B cell (primary cell): Measurements from ENCODE around the gene ST8SIA1. TPM values are rescaled to one million over a fixed set of nuclear protein-coding genes. Genes with fewer than 3 reads are reported as not detected.
"Not testable (repeated sequence)": the region's sequence is repeated elsewhere in the genome, so short reads cannot be mapped to it uniquely, and the experiment has no call there.

Experiments
- ATAC-seq: fragments of 200-7000 bp; cut with Tn5 transposase; one replicate; pipeline ENCODE4 v1.10.0; 2021; ENCODE audit warnings: low read depth, mild to moderate bottlenecking, moderate number of reproducible peaks, moderate library complexity
- CTCF ChIA-PET: fragments of 350-600 bp; sonication (Branson Sonifier 250); formaldehyde crosslinking; loops from one replicate; lab custom pipeline; 2021; ENCODE audit warnings: antibody characterized with exemption, inconsistent platforms; lab: Charles Lee
- POLR2A ChIA-PET: fragments of 350-600 bp; sonication (Branson Sonifier 250); formaldehyde crosslinking; loops from one replicate; lab custom pipeline; 2021; ENCODE audit warnings: antibody characterized with exemption; lab: Charles Lee
- DNase-seq: peaks from one replicate; pipeline ENCODE4 v3.0.0; 2013
- H2AFZ ChIP-seq: 2 replicates; pipeline ENCODE4 v1.6.1; 2012; ENCODE audit warnings: mild to moderate bottlenecking, low read depth, low read length; ENCODE audit not compliant: insufficient read depth, poor library complexity, severe bottlenecking
- H3K27ac ChIP-seq, 2 donors: 1 replicate in 1 of 2; 2 replicates in 1 of 2; pipeline ENCODE4 v1.5.1; 2012 to 2013; ENCODE audit warnings: low read length in 2 of 2, mild to moderate bottlenecking in 2 of 2, moderate library complexity in 1 of 2
- H3K27me3 ChIP-seq, 4 experiments: fragments of 200-600 bp in 1 of 4; sonication (generic) in 1 of 4; replicated peaks in 1 of 4; 1 replicate in 2 of 4; 2 replicates in 2 of 4; pipeline versions ENCODE4 v1.6.1 to v1.7.0; 2013 to 2016; ENCODE audit warnings: low read length in 3 of 4, mild to moderate bottlenecking in 2 of 4, mixed read lengths in 1 of 4, moderate library complexity in 1 of 4; ENCODE audit not compliant: insufficient read depth in 4 of 4, control insufficient read depth in 3 of 4; ENCODE audit errors: control extremely low read depth in 1 of 4
- H3K36me3 ChIP-seq, 2 experiments: replicated peaks in 1 of 2; 1 replicate in 1 of 2; 2 replicates in 1 of 2; pipeline versions ENCODE4 v1.6.1 to v1.7.1; 2013; ENCODE audit warnings: low read length in 1 of 2; ENCODE audit not compliant: insufficient read depth in 2 of 2, control insufficient read depth in 1 of 2; ENCODE audit errors: control extremely low read depth in 1 of 2, extremely low read depth in 1 of 2
- H3K4me1 ChIP-seq, 2 donors: fragments of 200-600 bp in 1 of 2; sonication (generic) in 1 of 2; 1 replicate in 1 of 2; 2 replicates in 1 of 2; pipeline versions ENCODE4 v1.5.1 to v1.6.1; 2013 to 2017; ENCODE audit warnings: low read length in 2 of 2; ENCODE audit not compliant: control insufficient read depth in 2 of 2, insufficient read depth in 2 of 2
- H3K4me2 ChIP-seq: replicated peaks from 2 replicates; pipeline ENCODE3; 2012; ENCODE audit warnings: mild to moderate bottlenecking, low read depth, low read length; ENCODE audit not compliant: poor library complexity, severe bottlenecking
- H3K4me3 ChIP-seq, 5 experiments: fragments of 200-600 bp in 1 of 5; sonication (generic) in 1 of 5; 1 replicate in 3 of 5; 2 replicates in 2 of 5; pipeline versions ENCODE4 v1.5.1 to v1.7.0; 2011 to 2016; ENCODE audit warnings: low read length in 4 of 5, mild to moderate bottlenecking in 4 of 5, low read depth in 2 of 5, control low read depth in 1 of 5, moderate library complexity in 1 of 5; ENCODE audit not compliant: insufficient read depth in 1 of 5; ENCODE audit errors: control extremely low read depth in 1 of 5, extremely low read depth in 1 of 5
- H3K79me2 ChIP-seq: fragments of 200-600 bp; sonication (generic); one replicate; pipeline ENCODE4 v1.6.0; 2016; ENCODE audit warnings: low read length; ENCODE audit not compliant: control insufficient read depth, insufficient read depth
- H3K9ac ChIP-seq: fragments of 200-600 bp; sonication (generic); 2 replicates; pipeline ENCODE4 v1.6.1; 2017; ENCODE audit warnings: mild to moderate bottlenecking, low read length, moderate library complexity
- H3K9me3 ChIP-seq, 3 donors: one replicate each; pipeline versions ENCODE4 v1.6.1 to v1.7.1; 2013; ENCODE audit warnings: low read length in 2 of 3; ENCODE audit not compliant: control insufficient read depth in 2 of 3, insufficient read depth in 1 of 3; ENCODE audit errors: control extremely low read depth in 1 of 3
- H4K20me1 ChIP-seq: 2 replicates; pipeline ENCODE4 v1.6.0; 2012; ENCODE audit warnings: mild to moderate bottlenecking, low read length; ENCODE audit not compliant: insufficient read depth, control insufficient read depth, poor library complexity, severe bottlenecking
- H3K27ac Mint-ChIP-seq: one replicate; pipeline ENCODE4 v1.8.0; 2021; ENCODE audit warnings: mixed read lengths
- H3K27me3 Mint-ChIP-seq: one replicate; pipeline ENCODE4 v1.8.0; 2021; ENCODE audit warnings: mixed read lengths
- H3K4me1 Mint-ChIP-seq: one replicate; pipeline ENCODE4 v1.8.0; 2021; ENCODE audit warnings: mixed read lengths
- H3K4me3 Mint-ChIP-seq: one replicate; pipeline ENCODE4 v1.8.0; 2021; ENCODE audit warnings: mixed read lengths
- H3K9me3 Mint-ChIP-seq: one replicate; pipeline ENCODE4 v1.8.0; 2022; ENCODE audit warnings: mixed read lengths; ENCODE audit not compliant: insufficient read depth
- CTCF ChIP-seq: fragments of 200-600 bp; IDR thresholded peaks from one replicate; pipeline ENCODE4 v1.8.0; 2022; ENCODE audit warnings: antibody characterized with exemption, mild to moderate bottlenecking
- EZH2 ChIP-seq: IDR thresholded peaks from 2 replicates; pipeline ENCODE4 v1.6.1; 2012; ENCODE audit warnings: borderline replicate concordance, low read depth, mild to moderate bottlenecking, moderate library complexity, low read length; ENCODE audit not compliant: insufficient read depth, poor library complexity, severe bottlenecking
- WGBS: methylation state at CpG from one replicate; pipeline ENCODE4 v1.1.5; 2013; ENCODE audit warnings: missing lambda C conversion rate; ENCODE audit not compliant: insufficient coverage; 5-methylcytosine and 5-hydroxymethylcytosine counted together
- intact Hi-C: fragments of 100-400 bp; cut with micrococcal nuclease; formaldehyde crosslinking; loops from one replicate; pipeline ENCODE4 v1.10.0; 2022
- polyA plus RNA-seq: library from polyadenylated mRNA; depleted of rRNA; stranded (reverse); fragments of >200 nt; gene quantifications from 2 replicates; pipeline ENCODE4 v1.2.3, GENCODE V29; 2012
- total RNA-seq, 2 donors: library from RNA; stranded (reverse); fragments of 120-200 nt in 1 of 2; gene quantifications; 1 replicate in 1 of 2; 2 replicates in 1 of 2; pipeline versions ENCODE4 v1.2.3 to v1.2.4, GENCODE V29; 2013 to 2022

ST8SIA1 gene
- total and polyA plus RNA-seq, 2 donors (not counting 1 experiment from before 2014, with no cell fraction given) = 0.02 to 0.04 TPM

- peaks cover 0 to 2% (median 0%) of the 10 kb centered on the region in 4 experiments for H3K27me3 ChIP-seq
- H3K4me2 ChIP-seq = no peak overlapping the region
- 14% methylated on average over 2 of the region's 4 CpGs for WGBS
- H3K27ac Mint-ChIP-seq = no peak overlapping the region
- no peaks in the 10 kb centered on the region for H3K79me2 ChIP-seq
- no peak overlapping the region for H3K9ac ChIP-seq
- H3K27ac ChIP-seq = no peak overlapping the region
- ATAC-seq = no peak
- POLR2A ChIA-PET = no interaction called here
- no peaks in the 10 kb centered on the region for H4K20me1 ChIP-seq
- peaks cover 0 to 2% (median 0%) of the 10 kb centered on the region in 3 donors for H3K9me3 ChIP-seq
- peaks cover 8 to 10% of the 10 kb centered on the region in 2 donors for H3K4me1 ChIP-seq
- peaks cover 10% of the 10 kb centered on the region for H3K27me3 Mint-ChIP-seq
- no peak overlapping the region for H3K4me3 ChIP-seq
- H3K36me3 ChIP-seq = no peaks in the 10 kb centered on the region
- H3K9me3 Mint-ChIP-seq = no peaks in the 10 kb centered on the region
- peaks cover 12% of the 10 kb centered on the region for H3K4me1 Mint-ChIP-seq
- CTCF ChIA-PET = no interaction called here
- intact Hi-C loops = no loop called here
- no peak for TF ChIP-seq CTCF
- TF ChIP-seq EZH2 = no peak
- no peak for DNase-seq
- no peak overlapping the region for H3K4me3 Mint-ChIP-seq
- no peak overlapping the region for H2AFZ ChIP-seq
Observed at GRCh38 chr12:22377731-22378496, 43.4 kb upstream of the ST8SIA1 start.

- H3K4me1 Mint-ChIP-seq = peaks cover 12% of the 10 kb centered on the region
- H3K27me3 Mint-ChIP-seq, H3K9me3 Mint-ChIP-seq, POLR2A ChIA-PET, H3K27me3 ChIP-seq, H3K4me3 ChIP-seq, DNase-seq, ATAC-seq, H3K9me3 ChIP-seq, H3K4me3 Mint-ChIP-seq, H2AFZ ChIP-seq, H3K9ac ChIP-seq, H3K27ac Mint-ChIP-seq, H3K4me1 ChIP-seq, H3K36me3 ChIP-seq, H3K4me2 ChIP-seq, H3K79me2 ChIP-seq, H3K27ac ChIP-seq, intact Hi-C loops, H4K20me1 ChIP-seq, CTCF ChIA-PET: not testable (repeated sequence)
- over 99% methylated on average over 42 of the region's 44 CpGs for WGBS
Observed at GRCh38 chr12:22376596-22377150, 42.2 kb upstream of the ST8SIA1 start.
